GM23338 (cell line): ENCODE results near the gene RGS17. TPM values are rescaled to one million over a fixed set of nuclear protein-coding genes. Genes with fewer than 3 reads are reported as not detected.

Source experiments
- ATAC-seq: fragments of 200-7000 bp; cut with Tn5 transposase; 3 replicates; pipeline ENCODE4 v1.9.1; 2020
- DNase-seq: peaks from one replicate; pipeline ENCODE4 v3.0.0-alpha.2; 2015; ENCODE audit warnings: low spot score
- H2AFZ ChIP-seq: fragments of 200-600 bp; sonication (generic); 2 replicates; pipeline ENCODE4 v1.8.0; 2016; ENCODE audit warnings: antibody characterized with exemption, mild to moderate bottlenecking, moderate library complexity
- H3F3A ChIP-seq: fragments of 200-600 bp; sonication (generic); replicated peaks from 2 replicates; pipeline ENCODE4 v1.8.0; 2017; ENCODE audit warnings: antibody characterized with exemption, mixed run types, low read depth
- H3K27ac ChIP-seq: fragments of 200-600 bp; sonication (generic); 2 replicates; pipeline ENCODE4 v1.6.1; 2016; ENCODE audit warnings: low read depth
- H3K27me3 ChIP-seq: fragments of 200-600 bp; sonication (generic); 2 replicates; pipeline ENCODE4 v1.8.0; 2016; ENCODE audit warnings: mild to moderate bottlenecking, mixed run types, moderate library complexity; ENCODE audit not compliant: insufficient read depth
- H3K36me3 ChIP-seq: fragments of 200-600 bp; sonication (generic); 2 replicates; pipeline ENCODE4 v1.8.0; 2016; ENCODE audit warnings: mild to moderate bottlenecking; ENCODE audit not compliant: insufficient read depth
- H3K4me1 ChIP-seq: fragments of 200-600 bp; sonication (generic); 2 replicates; pipeline ENCODE4 v1.8.0; 2016; ENCODE audit warnings: mild to moderate bottlenecking, moderate library complexity; ENCODE audit not compliant: insufficient read depth
- H3K4me2 ChIP-seq: fragments of 200-600 bp; sonication (generic); 2 replicates; pipeline ENCODE4 v1.7.1; 2017; ENCODE audit warnings: mixed run types
- H3K4me3 ChIP-seq: fragments of 200-600 bp; sonication (generic); 2 replicates; pipeline ENCODE4 v1.6.1; 2016; ENCODE audit warnings: mixed run types
- H3K79me2 ChIP-seq: fragments of 200-600 bp; sonication (generic); replicated peaks from 2 replicates; pipeline ENCODE4 v1.8.0; 2017; ENCODE audit warnings: mild to moderate bottlenecking; ENCODE audit not compliant: insufficient read depth
- H3K9me2 ChIP-seq: fragments of 200-600 bp; sonication (generic); 2 replicates; pipeline ENCODE4 v1.8.0; 2017; ENCODE audit not compliant: insufficient read depth
- H4K20me1 ChIP-seq: fragments of 200-600 bp; sonication (generic); replicated peaks from 2 replicates; pipeline ENCODE4 v1.8.0; 2017; ENCODE audit warnings: mild to moderate bottlenecking; ENCODE audit not compliant: insufficient read depth
- H3K27ac Mint-ChIP-seq: 2 replicates; pipeline ENCODE4 v1.8.0; 2020; ENCODE audit warnings: inconsistent platforms, mild to moderate bottlenecking, moderate library complexity, mixed read lengths
- H3K27me3 Mint-ChIP-seq: 3 replicates; pipeline ENCODE4 v1.8.0; 2022; ENCODE audit warnings: low read depth, mild to moderate bottlenecking, moderate library complexity, mixed read lengths, inconsistent platforms; ENCODE audit not compliant: insufficient read depth, poor library complexity
- H3K36me3 Mint-ChIP-seq: 3 replicates; pipeline ENCODE4 v1.8.0; 2021; ENCODE audit warnings: low read depth, mild to moderate bottlenecking, inconsistent platforms, moderate library complexity, mixed read lengths
- H3K4me1 Mint-ChIP-seq: 3 replicates; pipeline ENCODE4 v1.8.0; 2020; ENCODE audit warnings: mild to moderate bottlenecking, inconsistent platforms, mixed read lengths
- H3K4me3 Mint-ChIP-seq: 3 replicates; pipeline ENCODE4 v1.8.0; 2021; ENCODE audit warnings: moderate library complexity, mild to moderate bottlenecking, inconsistent platforms, mixed read lengths
- H3K9me3 Mint-ChIP-seq: 3 replicates; pipeline ENCODE4 v1.8.0; 2020; ENCODE audit warnings: moderate library complexity, mild to moderate bottlenecking, inconsistent platforms, mixed read lengths
- CREB1 ChIP-seq: fragments of 250-450 bp; sonication (Bioruptor Pico); IDR thresholded peaks from 2 replicates; pipeline ENCODE4 v1.5.0; 2020; ENCODE audit warnings: low read depth, mild to moderate bottlenecking, moderate library complexity
- EZH2 ChIP-seq: fragments of 200-600 bp; sonication (generic); IDR thresholded peaks from one replicate; pipeline ENCODE4 v1.8.0; 2017; ENCODE audit warnings: antibody characterized with exemption, mild to moderate bottlenecking, low read depth; ENCODE audit not compliant: unreplicated experiment
- EZH2phosphoT487 ChIP-seq: fragments of 200-600 bp; sonication (generic); IDR thresholded peaks from one replicate; pipeline ENCODE4 v1.8.1; 2018; ENCODE audit warnings: antibody characterized with exemption; ENCODE audit not compliant: unreplicated experiment
- JUNB ChIP-seq: IDR thresholded peaks from one replicate; pipeline ENCODE4 v1.6.1; 2016; ENCODE audit warnings: antibody characterized with exemption; ENCODE audit not compliant: unreplicated experiment
- NANOG ChIP-seq: IDR thresholded peaks from 2 replicates; pipeline ENCODE4 v1.6.1; 2016; ENCODE audit warnings: antibody characterized with exemption, borderline replicate concordance
- POLR2AphosphoS5 ChIP-seq: IDR thresholded peaks from 2 replicates; pipeline ENCODE4 v1.6.1; 2016; ENCODE audit warnings: antibody characterized with exemption, low read depth
- REST ChIP-seq: IDR thresholded peaks from one replicate; pipeline ENCODE4 v1.6.1; 2018; ENCODE audit warnings: antibody characterized with exemption; ENCODE audit not compliant: unreplicated experiment
- STAT1 ChIP-seq: IDR thresholded peaks from one replicate; pipeline ENCODE4 v1.6.1; 2016; ENCODE audit warnings: antibody characterized with exemption; ENCODE audit not compliant: unreplicated experiment
- ZNF114 ChIP-seq: fragments of 250-450 bp; sonication (Bioruptor Pico); IDR thresholded peaks from 2 replicates; pipeline ENCODE4 v1.5.0; 2020; ENCODE audit warnings: mild to moderate bottlenecking, moderate library complexity
- ZNF331 ChIP-seq: fragments of 250-450 bp; sonication (Bioruptor Pico); IDR thresholded peaks from 2 replicates; pipeline ENCODE4 v1.5.0; 2020; ENCODE audit warnings: low read depth, mild to moderate bottlenecking, moderate library complexity
- polyA plus RNA-seq: library from polyadenylated mRNA; unstranded; fragments of >200 nt; fragmentation: Nextera tagmentation; extraction: Ambion mirVana; gene quantifications from 2 replicates; pipeline ENCODE4 v1.2.1, GENCODE V29; 2016
- total RNA-seq: library from RNA; depleted of rRNA; stranded (reverse); fragments of >200 nt; shearing (Covaris generic); gene quantifications from 2 replicates; pipeline ENCODE4 v1.2.3, GENCODE V29; 2014
- TF ChIP-seq, protein P1 (sequence below): fragments of 250-450 bp; sonication (Bioruptor Pico); IDR thresholded peaks from 2 replicates; pipeline ENCODE4 v1.5.0; 2020; ENCODE audit warnings: mild to moderate bottlenecking, moderate library complexity
- TF ChIP-seq, protein P2 (sequence below), 2 experiments: fragments of 200-600 bp in 1 of 2; sonication (generic) in 1 of 2; conservative IDR thresholded peaks; 2 replicates each; pipeline versions ENCODE4 v1.5.1 to v1.6.1; 2016 to 2017; ENCODE audit warnings: antibody characterized with exemption in 2 of 2, low read depth in 2 of 2, mild to moderate bottlenecking in 2 of 2, moderate library complexity in 1 of 2
- TF ChIP-seq, protein P3 (sequence below): IDR thresholded peaks from 2 replicates; pipeline ENCODE4 v1.6.1; 2016; ENCODE audit warnings: antibody characterized with exemption

The RGS17 gene
- total and polyA plus RNA-seq, 2 experiments from 2014 or later: 12.1 to 12.3 TPM

GRCh38 chr6:153160221-153160620 is 29.1 kb upstream of the RGS17 start:
- no peak for TF ChIP-seq JUNB
- TF ChIP-seq, protein P1, sequence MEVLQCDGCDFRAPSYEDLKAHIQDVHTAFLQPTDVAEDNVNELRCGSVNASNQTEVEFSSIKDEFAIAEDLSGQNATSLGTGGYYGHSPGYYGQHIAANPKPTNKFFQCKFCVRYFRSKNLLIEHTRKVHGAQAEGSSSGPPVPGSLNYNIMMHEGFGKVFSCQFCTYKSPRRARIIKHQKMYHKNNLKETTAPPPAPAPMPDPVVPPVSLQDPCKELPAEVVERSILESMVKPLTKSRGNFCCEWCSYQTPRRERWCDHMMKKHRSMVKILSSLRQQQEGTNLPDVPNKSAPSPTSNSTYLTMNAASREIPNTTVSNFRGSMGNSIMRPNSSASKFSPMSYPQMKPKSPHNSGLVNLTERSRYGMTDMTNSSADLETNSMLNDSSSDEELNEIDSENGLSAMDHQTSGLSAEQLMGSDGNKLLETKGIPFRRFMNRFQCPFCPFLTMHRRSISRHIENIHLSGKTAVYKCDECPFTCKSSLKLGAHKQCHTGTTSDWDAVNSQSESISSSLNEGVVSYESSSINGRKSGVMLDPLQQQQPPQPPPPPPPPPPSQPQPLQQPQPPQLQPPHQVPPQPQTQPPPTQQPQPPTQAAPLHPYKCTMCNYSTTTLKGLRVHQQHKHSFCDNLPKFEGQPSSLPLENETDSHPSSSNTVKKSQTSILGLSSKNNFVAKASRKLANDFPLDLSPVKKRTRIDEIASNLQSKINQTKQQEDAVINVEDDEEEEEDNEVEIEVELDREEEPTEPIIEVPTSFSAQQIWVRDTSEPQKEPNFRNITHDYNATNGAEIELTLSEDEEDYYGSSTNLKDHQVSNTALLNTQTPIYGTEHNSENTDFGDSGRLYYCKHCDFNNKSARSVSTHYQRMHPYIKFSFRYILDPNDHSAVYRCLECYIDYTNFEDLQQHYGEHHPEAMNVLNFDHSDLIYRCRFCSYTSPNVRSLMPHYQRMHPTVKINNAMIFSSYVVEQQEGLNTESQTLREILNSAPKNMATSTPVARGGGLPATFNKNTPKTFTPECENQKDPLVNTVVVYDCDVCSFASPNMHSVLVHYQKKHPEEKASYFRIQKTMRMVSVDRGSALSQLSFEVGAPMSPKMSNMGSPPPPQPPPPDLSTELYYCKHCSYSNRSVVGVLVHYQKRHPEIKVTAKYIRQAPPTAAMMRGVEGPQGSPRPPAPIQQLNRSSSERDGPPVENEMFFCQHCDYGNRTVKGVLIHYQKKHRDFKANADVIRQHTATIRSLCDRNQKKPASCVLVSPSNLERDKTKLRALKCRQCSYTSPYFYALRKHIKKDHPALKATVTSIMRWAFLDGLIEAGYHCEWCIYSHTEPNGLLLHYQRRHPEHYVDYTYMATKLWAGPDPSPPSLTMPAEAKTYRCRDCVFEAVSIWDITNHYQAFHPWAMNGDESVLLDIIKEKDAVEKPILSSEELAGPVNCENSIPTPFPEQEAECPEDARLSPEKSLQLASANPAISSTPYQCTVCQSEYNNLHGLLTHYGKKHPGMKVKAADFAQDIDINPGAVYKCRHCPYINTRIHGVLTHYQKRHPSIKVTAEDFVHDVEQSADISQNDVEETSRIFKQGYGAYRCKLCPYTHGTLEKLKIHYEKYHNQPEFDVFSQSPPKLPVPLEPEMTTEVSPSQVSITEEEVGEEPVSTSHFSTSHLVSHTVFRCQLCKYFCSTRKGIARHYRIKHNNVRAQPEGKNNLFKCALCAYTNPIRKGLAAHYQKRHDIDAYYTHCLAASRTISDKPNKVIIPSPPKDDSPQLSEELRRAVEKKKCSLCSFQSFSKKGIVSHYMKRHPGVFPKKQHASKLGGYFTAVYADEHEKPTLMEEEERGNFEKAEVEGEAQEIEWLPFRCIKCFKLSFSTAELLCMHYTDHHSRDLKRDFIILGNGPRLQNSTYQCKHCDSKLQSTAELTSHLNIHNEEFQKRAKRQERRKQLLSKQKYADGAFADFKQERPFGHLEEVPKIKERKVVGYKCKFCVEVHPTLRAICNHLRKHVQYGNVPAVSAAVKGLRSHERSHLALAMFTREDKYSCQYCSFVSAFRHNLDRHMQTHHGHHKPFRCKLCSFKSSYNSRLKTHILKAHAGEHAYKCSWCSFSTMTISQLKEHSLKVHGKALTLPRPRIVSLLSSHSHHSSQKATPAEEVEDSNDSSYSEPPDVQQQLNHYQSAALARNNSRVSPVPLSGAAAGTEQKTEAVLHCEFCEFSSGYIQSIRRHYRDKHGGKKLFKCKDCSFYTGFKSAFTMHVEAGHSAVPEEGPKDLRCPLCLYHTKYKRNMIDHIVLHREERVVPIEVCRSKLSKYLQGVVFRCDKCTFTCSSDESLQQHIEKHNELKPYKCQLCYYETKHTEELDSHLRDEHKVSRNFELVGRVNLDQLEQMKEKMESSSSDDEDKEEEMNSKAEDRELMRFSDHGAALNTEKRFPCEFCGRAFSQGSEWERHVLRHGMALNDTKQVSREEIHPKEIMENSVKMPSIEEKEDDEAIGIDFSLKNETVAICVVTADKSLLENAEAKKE (CRISPR knock-in tag): no peak
- TF ChIP-seq EZH2: no peak
- TF ChIP-seq STAT1: no peak
- TF ChIP-seq CREB1 (CRISPR knock-in tag): no peak
- TF ChIP-seq, protein P2, sequence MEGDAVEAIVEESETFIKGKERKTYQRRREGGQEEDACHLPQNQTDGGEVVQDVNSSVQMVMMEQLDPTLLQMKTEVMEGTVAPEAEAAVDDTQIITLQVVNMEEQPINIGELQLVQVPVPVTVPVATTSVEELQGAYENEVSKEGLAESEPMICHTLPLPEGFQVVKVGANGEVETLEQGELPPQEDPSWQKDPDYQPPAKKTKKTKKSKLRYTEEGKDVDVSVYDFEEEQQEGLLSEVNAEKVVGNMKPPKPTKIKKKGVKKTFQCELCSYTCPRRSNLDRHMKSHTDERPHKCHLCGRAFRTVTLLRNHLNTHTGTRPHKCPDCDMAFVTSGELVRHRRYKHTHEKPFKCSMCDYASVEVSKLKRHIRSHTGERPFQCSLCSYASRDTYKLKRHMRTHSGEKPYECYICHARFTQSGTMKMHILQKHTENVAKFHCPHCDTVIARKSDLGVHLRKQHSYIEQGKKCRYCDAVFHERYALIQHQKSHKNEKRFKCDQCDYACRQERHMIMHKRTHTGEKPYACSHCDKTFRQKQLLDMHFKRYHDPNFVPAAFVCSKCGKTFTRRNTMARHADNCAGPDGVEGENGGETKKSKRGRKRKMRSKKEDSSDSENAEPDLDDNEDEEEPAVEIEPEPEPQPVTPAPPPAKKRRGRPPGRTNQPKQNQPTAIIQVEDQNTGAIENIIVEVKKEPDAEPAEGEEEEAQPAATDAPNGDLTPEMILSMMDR (conservative IDR thresholded peaks at IDR 0.05; ENCODE audit: low read depth in 2 of 2): no peak
- no peak for TF ChIP-seq NANOG
- no peak for TF ChIP-seq ZNF114 (CRISPR knock-in tag)
- no peak for TF ChIP-seq EZH2phosphoT487
- no peak for TF ChIP-seq REST
- TF ChIP-seq ZNF331: no peak
- TF ChIP-seq, protein P3, sequence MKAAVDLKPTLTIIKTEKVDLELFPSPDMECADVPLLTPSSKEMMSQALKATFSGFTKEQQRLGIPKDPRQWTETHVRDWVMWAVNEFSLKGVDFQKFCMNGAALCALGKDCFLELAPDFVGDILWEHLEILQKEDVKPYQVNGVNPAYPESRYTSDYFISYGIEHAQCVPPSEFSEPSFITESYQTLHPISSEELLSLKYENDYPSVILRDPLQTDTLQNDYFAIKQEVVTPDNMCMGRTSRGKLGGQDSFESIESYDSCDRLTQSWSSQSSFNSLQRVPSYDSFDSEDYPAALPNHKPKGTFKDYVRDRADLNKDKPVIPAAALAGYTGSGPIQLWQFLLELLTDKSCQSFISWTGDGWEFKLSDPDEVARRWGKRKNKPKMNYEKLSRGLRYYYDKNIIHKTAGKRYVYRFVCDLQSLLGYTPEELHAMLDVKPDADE: no peak
- no peak for TF ChIP-seq POLR2AphosphoS5

More at GRCh38 chr6:153160221-153160620, 29.1 kb upstream of the RGS17 start:
- no peaks in the 10 kb centered on the region for H3K36me3 Mint-ChIP-seq
- Histone ChIP-seq H2AFZ (no peak overlapping the region), H3K36me3 (no peaks in the 10 kb centered on the region), H3K4me2 (no peak overlapping the region), H3K4me3 (no peak overlapping the region), H3K27me3 (no peaks in the 10 kb centered on the region), H3F3A (no peaks in the 10 kb centered on the region), H3K79me2 (no peaks in the 10 kb centered on the region), H3K4me1 (0 out of 2 replicates have a peak, but pooled peaks cover 5% of the 10 kb centered on the region), H3K27ac (no peak overlapping the region), H3K9me2 (no peaks in the 10 kb centered on the region), H4K20me1 (no peaks in the 10 kb centered on the region)
- DNase-seq: no peak
- H3K27ac Mint-ChIP-seq: no peak overlapping the region
- peaks cover 6% of the 10 kb centered on the region for H3K4me1 Mint-ChIP-seq
- no peaks in the 10 kb centered on the region for H3K27me3 Mint-ChIP-seq
- no peak overlapping the region for H3K4me3 Mint-ChIP-seq
- no peaks in the 10 kb centered on the region for H3K9me3 Mint-ChIP-seq
- no peak for ATAC-seq
